H1 (cell line): Measurements from ENCODE around the gene ELMO1. TPM values are rescaled to one million over a fixed set of nuclear protein-coding genes. Genes with fewer than 3 reads are reported as not detected.

Source experiments
- ATF3 ChIP-seq: IDR thresholded peaks from 2 replicates; pipeline ENCODE4 v1.6.1; 2011; ENCODE audit warnings: low read depth, mild to moderate bottlenecking, low read length; ENCODE audit not compliant: insufficient read depth
- CTCF ChIP-seq, 3 experiments: IDR thresholded peaks; 1 replicate in 2 of 3; 2 replicates in 1 of 3; pipeline versions ENCODE4 v1.5.1 to v1.6.1; 2011; ENCODE audit warnings: low read length in 3 of 3, mild to moderate bottlenecking in 3 of 3, inconsistent platforms in 2 of 3, low read depth in 1 of 3, moderate library complexity in 1 of 3; ENCODE audit not compliant: insufficient read depth in 1 of 3; ENCODE audit errors: control extremely low read depth in 1 of 3
- EP300 ChIP-seq, 2 experiments: IDR thresholded peaks; 1 replicate in 1 of 2; 2 replicates in 1 of 2; pipeline ENCODE4 v1.6.1; 2011 to 2012; ENCODE audit warnings: low read depth in 2 of 2, low read length in 2 of 2, mild to moderate bottlenecking in 2 of 2, borderline replicate concordance in 1 of 2, inconsistent platforms in 1 of 2, moderate library complexity in 1 of 2
- RBBP5 ChIP-seq: IDR thresholded peaks from 2 replicates; pipeline ENCODE4 v1.7.1; 2012; ENCODE audit warnings: low read depth, mild to moderate bottlenecking, inconsistent platforms, low read length, moderate library complexity, borderline replicate concordance
- TEAD4 ChIP-seq: IDR thresholded peaks from 2 replicates; pipeline ENCODE4 v1.6.1; 2012; ENCODE audit warnings: low read depth, low read length, inconsistent platforms, mixed read lengths
- polyA plus RNA-seq, 7 experiments: library from polyadenylated mRNA; depleted of rRNA in 3 of 7; stranded (reverse) in 5 of 7; unstranded in 2 of 7; fragments of >200 nt in 5 of 7; fragments of 200-250 nt in 2 of 7; gene quantifications; 1 replicate in 5 of 7; 2 replicates in 1 of 7; 4 replicates in 1 of 7; pipeline versions ENCODE4 v1.2.1 to v1.2.3, GENCODE V29; 2011 to 2013; ENCODE audit warnings: missing spikeins in 2 of 7, mixed read lengths in 2 of 7
- total RNA-seq: library from RNA; stranded (reverse); fragmentation: NEBNext Ultra II Directional; extraction: Animal tissue kit (Norgen Biotek cat#: 25700); gene quantifications from 2 replicates; pipeline ENCODE4 v1.2.1, GENCODE V29; 2021

Gene ELMO1
- total and polyA plus RNA-seq, 2 of the 8 experiments (the other 6 are each of a cell fraction or from before 2014, with no cell fraction given) = 18.4 to 21.0 TPM

- no peak for TF ChIP-seq EP300 (IDR thresholded peaks at IDR 0.05; ENCODE audit: borderline replicate concordance in 1 of 2, low read depth in 2 of 2, low read length in 2 of 2)
- no peak for TF ChIP-seq CTCF (IDR thresholded peaks at IDR 0.05; ENCODE audit: control extremely low read depth in 1 of 3, insufficient read depth in 1 of 3, low read depth in 1 of 3, low read length in 3 of 3)
- no peak for TF ChIP-seq ATF3
- TF ChIP-seq TEAD4 = no peak
- TF ChIP-seq RBBP5 = no peak
Observed at GRCh38 chr7:37151741-37152413, 296.8 kb downstream of the ELMO1 start (continued).
